Spleen (tissue), 7 donors: ENCODE results near the gene ERBB2.

Experiments used
- POLR2A ChIP-seq, 3 donors: fragments of 450-650 bp; IDR thresholded peaks; one replicate each; pipeline ENCODE4 v1.5.1; 2017; ENCODE audit warnings: antibody characterized with exemption in 3 of 3, mild to moderate bottlenecking in 1 of 3
- TF ChIP-seq, protein P1 (sequence below), 11 experiments: fragments of 200-600 bp in 7 of 11; fragments of 450-650 bp in 4 of 11; sonication (generic) in 4 of 11; IDR thresholded peaks in 8 of 11; conservative IDR thresholded peaks in 3 of 11; 1 replicate in 7 of 11; 2 replicates in 4 of 11; pipeline versions ENCODE4 v1.4.0 to v1.8.0; 2016 to 2021; ENCODE audit warnings: antibody characterized with exemption in 11 of 11, inconsistent platforms in 4 of 11, mild to moderate bottlenecking in 1 of 11
- donor health status: DM: no; HTN: no; CAD: no; lungs with moderate emphysema.
- donor health status: DM: no; HTN: no; CAD: no.
- donor health status: DM: no; HTN: no; CAD: no.

DNA sequence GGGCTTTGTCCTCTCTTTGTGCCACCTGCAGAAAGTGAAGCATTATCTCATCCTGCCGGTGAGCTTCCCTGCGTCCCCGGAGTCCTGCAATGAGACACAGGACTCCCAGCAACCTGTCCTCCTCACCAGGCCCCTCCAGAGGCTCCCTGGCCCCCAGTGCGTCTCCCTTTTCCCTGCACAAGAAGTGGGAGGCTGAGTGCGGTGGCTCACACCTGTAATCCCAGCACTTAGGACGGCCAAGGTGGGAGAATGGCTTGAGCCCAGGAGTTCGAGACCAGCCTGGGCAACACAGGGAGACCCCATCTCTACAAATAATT is 46.2 kb downstream of the ERBB2 start:
- TF ChIP-seq, protein P1, sequence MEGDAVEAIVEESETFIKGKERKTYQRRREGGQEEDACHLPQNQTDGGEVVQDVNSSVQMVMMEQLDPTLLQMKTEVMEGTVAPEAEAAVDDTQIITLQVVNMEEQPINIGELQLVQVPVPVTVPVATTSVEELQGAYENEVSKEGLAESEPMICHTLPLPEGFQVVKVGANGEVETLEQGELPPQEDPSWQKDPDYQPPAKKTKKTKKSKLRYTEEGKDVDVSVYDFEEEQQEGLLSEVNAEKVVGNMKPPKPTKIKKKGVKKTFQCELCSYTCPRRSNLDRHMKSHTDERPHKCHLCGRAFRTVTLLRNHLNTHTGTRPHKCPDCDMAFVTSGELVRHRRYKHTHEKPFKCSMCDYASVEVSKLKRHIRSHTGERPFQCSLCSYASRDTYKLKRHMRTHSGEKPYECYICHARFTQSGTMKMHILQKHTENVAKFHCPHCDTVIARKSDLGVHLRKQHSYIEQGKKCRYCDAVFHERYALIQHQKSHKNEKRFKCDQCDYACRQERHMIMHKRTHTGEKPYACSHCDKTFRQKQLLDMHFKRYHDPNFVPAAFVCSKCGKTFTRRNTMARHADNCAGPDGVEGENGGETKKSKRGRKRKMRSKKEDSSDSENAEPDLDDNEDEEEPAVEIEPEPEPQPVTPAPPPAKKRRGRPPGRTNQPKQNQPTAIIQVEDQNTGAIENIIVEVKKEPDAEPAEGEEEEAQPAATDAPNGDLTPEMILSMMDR (IDR thresholded peaks at IDR 0.05 in 8 of 11, conservative IDR thresholded peaks at IDR 0.05 in 3 of 11) = no peak
- no peak for TF ChIP-seq POLR2A (IDR thresholded peaks at IDR 0.05)
